NCI-H2029 treated with DMSO at 0.1 percent for 48 hours (cell line): ENCODE measurements around the gene ZDHHC4.

Experiments
- DNase-seq: peaks from one replicate; lab custom pipeline; 2025; lab: John Stamatoyannopoulos, UW

Gene ZDHHC4

DNA sequence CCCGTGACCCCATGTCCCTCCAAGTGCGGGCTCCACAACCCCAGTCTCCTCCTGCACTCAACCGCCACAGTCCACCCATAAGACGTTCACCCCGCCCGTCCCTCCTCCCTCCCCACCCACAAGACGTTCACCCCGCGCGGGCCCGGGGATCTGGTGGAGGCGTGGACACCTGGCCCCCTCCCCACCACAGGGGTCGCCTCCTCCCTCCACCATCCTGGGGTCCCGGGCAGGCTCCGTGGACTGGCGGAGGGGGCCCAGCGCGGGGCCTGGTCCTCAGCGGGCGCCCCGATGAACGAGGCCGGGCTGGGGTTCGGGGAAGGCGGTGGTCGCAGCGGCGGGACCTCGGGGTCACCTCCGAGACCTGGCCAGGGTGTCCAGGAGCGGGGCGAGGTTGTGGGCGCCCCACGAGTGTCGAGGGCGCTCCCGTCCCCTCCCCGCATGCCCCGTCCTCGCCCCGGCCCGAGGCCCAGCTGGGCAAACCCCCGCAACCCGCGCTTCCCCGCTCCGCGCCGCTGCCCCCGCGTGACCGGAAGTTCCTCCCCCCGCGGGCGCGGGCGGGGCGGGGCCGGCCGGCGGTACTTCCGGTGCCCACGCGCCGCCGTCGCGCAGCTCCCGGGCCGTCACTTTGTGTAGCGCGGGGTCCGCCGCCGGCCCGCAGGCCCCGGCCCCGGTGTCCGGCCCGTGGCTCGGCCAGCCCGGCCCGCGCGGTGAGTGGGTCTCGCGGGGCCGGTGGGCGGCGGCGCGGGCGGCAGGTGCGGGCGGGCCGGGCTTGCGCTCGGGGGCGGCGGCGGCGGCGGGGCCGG, 59.7 kb downstream of the ZDHHC4 start, which contains the start of gene ZNF316:
Gene ZNF316 (plus strand): TSS at position 578 of the 803 bp plus-strand sequence. CDS start 5,092 bp downstream, outside the sequence.
- no peak for DNase-seq

DNA sequence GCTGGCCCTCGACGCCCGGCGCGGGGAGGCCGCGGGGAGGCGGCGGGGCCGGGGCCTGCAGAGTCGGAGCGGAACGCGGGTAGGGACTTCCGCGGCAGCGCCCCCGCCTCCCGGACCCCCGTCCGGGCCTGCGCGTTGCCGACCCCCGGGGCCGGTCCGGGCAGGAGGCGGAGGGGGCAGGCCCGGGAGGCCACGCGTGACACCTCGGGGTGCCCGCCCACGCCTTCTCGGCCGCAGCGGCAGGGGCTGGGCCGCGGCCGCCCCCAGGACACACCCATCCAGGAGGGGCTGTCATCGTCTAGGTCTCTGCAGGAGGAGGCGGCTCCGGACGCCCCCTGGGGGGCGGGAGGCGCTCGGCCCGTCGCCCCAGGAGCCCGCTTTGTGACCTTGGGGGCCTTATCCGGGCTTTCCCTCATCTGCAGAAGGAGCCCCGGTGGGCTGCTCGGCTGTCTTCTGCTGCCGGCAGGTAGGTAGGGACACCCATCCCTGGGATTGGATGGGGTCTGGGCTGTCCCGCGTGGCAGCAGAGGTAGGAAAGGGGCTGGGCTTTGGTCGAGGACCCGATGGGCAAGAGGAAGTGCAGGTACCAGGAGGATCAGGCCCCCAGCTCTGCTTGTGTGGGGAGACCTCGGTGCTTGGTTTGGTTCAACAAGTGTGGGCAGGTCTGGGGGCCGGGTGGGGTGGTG, 60.4 kb downstream of the ZDHHC4 start:
- no peak for DNase-seq
